Stimulated activated CD4-positive, alpha-beta T cell treated with anti-CD3 and anti-CD28 coated beads, Interleukin-1b, Interleukin-23, amount 100 ng/mL, for 24 hours (primary cell): ENCODE results near the gene STARD3NL.

Experiments
- DNase-seq, 4 experiments: peaks; one replicate each; pipeline ENCODE4 v3.0.0-alpha.2; 2020; ENCODE audit warnings: low read depth in 4 of 4, low spot score in 1 of 4

Gene STARD3NL

DNA sequence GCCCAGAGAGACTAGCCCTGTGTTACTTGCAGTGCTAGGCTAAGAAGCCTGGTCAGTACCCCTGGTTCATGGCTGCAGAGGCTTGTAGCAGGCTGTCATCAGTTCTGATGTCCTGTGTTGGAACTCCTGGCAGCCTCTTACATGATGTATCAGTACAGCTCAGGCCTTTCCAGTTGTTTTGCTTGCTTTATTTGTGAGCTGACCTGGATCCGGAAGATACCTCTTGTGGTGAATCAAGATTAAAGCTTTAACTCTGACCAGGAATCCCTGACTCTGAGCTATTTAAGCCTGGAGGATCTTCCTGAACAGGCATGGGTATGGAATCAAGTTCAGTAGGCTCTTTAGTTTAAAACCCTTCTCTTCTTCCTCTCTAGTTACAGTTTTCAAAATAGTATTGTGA is 4.4 kb downstream of the STARD3NL start:
- no peak for DNase-seq

DNA sequence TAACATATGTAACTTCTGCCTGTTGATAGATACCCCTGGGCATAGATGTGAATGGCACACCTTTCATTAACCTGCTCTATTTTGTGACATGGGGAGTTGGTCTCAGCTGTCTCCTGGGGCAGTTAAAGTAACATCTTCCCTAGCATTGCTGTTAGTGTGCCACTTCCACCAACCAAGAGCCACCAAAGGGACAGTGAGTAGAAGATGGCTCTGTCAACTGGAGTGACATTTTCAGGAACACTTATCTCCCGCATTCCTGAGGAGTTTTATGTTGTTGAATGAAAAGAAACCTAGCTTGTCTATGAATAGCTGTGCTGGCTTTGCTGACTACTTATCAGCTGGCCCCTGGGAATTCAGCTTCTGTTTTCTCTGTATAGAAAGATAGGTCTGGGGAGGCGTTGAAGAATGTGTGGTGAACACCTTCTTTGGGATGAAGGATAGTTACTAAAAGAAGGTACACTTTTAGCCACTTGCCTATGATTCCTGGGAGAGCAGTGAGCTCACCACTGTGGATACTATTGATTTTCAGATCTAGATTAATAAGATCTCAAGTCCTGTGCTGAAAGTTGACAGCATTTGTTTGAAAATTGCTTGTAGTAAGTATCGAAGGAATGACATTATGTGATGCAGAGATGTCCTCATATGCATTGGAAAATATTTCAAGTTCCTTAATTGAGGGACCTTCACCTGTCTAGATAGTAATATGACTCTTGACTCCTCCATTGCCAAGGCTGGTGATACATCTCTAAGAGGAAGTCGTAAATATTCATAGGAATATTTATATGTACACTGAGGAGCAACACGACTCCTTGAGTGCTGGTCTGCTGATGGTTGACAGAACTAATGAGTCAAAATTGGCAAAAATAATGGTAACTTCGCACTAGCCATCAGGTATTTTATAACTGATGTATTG is 7.6 kb downstream of the STARD3NL start:
- no peak for DNase-seq

DNA sequence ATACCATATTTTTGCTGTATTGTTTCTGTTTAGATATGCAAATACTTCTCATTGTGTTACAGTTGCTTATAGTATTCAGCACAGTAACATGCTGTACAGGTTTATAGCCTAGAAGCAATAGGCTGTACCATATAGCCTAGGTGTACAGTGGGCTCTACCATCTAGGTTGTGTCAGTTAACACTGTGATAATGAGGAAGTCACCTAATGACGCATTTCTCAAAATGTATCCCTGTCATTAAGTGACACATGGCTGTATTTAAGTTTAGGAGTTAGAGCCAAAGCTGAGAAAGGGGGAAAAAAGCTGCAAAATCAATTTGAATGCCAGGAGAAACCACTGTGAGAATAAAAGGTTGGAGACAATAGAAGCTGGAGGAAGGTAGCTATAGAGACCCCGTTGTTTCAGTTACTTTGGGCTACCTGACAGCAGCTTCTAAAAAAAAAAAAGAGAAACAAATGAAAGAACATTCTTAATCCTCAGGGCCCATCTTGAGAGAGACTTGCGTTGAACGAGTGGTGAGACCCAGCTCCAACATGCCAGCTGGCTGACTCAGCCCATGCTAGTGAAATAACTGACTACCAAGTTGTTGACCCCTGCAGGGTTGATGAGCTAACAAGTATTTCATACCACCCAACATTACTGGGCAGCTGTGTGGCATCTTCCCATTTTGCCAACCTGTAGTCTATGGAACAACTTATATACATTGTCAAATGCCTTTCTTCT is 8.7 kb downstream of the STARD3NL start:
- no peak for DNase-seq

DNA sequence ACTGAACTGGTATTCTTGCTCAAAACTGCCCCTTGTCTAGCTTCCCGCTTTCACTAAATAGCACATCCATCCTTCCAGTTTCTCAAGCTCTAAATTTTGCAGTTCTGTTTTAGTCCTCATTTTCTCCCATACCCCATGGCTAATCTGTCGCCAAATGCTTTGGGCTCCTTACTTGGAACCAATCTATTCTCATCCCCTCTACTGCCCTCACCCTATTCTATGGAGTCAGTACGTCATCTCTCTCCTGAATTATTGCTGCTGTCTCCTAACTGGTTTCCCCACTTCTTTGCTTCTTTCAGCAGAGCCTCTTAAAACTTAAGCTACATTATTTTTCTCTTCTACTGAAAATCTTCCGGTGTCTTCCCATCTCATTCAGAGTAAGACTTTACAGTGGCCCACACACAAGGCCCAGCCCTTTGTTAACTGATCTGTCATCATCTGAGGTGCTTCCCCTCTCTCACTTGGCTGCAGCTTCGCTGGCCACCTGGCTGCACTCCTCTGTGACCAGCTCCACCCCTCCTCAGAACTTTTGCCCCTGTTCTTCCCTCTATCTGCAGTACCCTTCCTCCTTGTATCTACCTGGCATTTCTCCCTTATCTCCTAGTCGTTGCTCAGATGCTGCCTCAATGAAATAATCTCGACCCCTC is 9.9 kb downstream of the STARD3NL start:
- no peak for DNase-seq

DNA sequence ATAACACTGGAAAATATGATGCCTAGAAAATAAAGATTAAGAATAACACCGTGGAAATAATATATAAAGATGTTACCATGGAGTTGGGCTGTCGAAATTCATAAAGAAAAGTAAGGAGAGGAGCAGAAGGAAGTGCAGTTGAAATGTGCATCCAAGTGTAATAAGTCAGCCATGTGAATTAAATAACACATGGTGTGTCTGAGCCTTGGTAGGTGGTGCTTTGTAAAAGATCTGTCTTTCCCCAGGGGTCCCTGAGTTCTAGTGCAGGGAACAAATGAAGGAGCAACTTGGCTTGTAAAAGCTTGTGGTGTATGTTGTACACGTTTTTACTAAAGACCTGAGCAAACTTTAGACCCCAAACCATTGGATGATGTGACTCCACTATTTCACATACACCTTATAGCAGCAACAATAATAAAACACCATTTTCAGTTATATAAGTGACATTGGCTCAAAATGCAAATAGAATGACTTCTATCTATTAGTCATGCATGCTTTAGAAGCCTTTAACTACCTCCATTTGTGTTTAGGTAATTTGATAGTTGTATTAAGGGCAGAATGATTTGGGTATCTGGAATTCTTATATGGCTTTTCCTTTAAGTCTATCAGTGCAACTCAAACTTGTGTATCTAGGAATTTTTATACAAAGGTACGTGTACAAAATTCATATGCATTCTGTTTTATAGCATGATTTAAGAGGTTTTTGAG is 11.3 kb downstream of the STARD3NL start:
- DNase-seq, result no peak

DNA sequence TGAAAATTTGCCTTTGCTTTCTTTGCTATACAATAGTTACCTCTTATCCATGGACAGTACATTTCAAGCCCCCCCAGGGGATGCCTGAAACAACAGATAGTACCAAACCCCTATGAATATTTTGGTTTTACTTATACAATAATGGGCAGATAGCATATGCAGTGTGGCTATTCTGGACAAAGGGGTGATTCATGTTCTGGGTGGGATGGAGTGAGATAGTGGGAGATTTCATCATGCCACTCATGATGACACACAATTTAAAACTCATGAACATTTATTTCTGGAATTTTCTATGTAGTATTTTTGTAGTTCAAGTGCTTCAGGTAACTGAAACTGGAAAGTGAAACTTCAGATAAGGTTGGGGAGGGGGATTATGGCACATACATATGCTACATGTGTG is 12.0 kb downstream of the STARD3NL start:
- no peak for DNase-seq

DNA sequence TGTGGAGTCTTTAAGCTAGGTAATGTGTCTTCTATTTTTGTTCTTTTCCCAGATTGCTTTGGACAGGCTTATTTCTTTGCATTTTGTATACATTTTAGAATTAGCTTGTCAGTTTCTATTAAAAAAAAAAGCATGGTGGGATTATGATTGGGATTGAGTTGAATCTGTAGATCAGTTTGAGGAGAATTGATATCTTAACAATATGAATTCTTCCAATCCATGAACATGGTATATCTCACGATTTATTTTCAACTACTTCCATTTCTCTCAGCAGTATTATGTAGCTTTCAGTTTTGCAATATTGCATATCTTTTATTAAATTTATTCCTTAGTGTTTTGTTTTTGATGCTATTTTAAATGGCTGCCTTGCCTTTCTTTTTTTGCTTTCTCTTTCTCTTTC is 13.7 kb downstream of the STARD3NL start:
- DNase-seq, result no peak

DNA sequence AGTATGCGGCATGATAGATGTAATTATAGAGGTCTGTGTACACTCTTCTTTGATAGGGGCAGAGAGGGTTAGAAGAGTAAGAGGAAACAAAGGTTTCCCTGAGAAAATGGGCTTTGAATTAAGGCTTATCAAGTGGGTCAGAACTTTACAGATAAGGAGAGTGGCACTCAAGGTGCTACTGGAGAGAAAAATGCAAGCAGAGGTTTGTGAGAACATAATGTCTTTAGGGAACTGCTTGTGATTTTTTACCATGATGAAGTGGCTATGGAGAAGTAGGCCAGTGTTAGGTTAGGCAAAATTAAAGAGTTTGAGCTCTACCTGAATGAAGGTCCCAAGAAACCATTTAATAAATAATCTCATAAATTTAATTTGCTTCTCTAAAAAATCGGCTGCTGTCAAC is 14.3 kb downstream of the STARD3NL start:
- no peak for DNase-seq

DNA sequence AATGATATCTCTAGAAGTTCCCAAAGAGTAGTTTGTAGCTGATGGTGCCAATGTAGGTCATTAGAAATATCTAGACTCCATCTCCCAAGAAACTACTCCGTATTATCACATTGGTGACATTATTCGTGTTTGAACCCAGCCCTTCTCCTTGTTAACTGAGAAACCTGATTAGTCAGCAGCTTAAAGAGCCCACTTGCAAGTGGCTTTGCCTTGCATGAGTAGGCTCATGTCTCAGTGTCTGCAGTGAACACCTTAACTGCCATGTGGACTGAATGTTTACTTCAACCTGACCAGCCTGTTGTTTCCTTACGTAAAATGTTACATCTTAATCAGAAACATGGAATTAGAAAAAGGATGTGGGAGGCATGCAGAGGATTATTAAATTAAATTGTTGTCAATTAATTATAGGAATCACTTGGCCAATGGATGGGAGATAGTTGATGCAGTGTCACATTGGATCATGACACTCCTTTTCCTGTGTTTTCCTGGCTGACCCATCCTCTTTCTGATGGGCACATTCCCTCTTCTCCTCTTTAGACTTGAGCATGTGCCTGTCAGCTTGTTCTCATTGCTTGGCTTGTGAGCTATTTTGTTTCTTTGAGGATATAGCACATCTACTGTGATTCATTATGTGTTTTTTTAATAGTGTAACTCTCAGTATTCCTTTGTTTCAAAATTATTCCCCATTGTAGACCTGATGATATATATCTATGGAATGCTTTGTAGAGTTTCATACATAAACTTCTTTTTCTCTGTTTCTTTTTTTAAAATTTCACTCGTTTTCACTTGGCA is 18.0 kb downstream of the STARD3NL start:
- no peak for DNase-seq

DNA sequence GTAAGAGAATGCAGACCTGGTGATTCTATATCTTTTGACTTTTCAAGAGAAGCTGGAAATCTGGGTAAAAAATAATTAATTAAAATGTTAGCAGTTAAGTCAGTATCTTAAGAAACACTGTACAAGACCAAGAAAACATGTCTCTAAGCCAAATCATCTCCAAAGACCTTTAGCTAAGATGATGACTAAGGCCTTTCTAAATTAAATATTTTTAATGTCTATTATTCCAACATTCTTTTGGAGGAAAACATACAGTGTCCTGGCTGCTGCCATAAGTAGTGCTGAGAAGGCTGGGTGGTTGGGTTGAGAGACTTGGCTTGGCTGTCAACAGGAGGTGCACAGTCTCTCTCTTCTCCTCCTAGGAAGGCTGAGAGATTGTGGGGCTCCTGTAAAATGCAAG is 20.3 kb downstream of the STARD3NL start:
- DNase-seq, result no peak

DNA sequence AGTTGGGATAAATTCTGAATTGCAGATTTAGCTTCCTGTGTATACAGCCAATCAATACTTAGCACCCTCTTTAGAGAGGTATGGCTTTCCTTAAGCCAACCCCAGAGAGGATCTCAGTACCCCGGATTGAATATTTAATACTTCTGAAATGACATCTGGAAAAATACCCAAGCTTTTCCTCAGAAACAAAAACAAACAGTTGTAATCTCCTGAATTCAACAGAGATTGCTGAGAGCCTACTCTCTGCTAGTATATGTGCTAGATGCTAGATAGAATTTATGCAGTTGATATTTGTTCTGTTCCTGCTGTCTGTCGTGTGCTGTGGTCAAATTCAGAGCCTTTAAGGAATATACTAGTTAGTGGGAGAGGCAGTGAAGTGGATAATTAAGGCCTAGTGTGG is 21.1 kb downstream of the STARD3NL start:
- DNase-seq, result no peak

DNA sequence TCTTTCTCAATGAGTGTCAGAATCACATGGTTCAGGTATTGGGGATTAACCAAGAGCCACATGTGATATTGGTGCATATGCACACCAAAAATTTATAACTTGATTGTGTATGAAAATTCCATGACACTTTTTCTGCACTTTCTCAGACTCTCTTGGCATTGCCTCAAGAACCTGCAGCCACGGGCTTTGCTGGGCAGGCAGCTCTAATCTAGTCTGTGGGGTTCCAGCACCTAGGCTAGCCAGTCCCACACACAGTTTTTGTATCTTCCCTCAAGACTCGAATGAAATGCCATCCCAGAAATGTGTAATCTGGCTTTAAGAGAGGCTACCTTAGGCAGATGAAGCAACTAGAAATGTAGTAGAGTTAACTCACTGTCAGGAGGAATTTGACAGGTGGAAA is 21.7 kb downstream of the STARD3NL start:
- DNase-seq, result no peak

DNA sequence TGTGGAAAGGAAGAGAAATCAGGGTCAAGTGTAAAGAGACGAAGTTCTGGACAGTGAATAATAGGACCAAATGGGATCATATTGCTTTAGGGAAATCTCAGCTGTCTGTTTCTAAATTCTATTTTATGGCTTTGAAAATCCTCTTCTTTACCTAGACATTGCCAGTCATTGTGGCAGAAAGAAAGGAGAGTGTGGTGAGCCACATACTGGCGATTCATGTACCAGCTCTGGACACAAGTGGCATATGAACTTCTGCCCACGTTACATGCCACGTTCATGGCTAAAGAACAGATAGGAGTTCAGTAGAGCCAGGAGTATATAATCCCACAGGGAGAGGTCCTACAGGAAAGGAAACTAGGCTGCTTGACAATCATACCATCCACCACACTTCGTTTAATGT is 28.0 kb downstream of the STARD3NL start:
- DNase-seq, result no peak

DNA sequence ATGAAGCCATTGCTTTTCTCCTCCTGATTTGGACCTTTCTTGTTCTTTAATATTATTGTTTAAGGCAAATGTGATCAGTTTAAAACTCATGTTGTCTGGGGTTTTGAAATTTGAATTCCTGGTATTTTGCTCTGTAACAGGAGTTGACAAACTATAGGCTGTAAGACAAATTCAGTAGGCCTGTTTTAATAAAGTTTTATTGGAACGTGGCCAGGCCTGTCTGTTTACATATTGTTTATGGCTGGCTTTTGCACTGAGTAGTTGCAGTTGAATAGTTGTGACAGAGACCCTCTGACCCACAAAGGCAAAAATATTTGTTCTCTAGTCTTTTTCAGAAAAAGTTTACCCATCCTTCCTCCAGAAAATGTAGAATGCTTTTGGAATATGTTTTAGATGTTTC is 29.8 kb downstream of the STARD3NL start:
- DNase-seq, result no peak

DNA sequence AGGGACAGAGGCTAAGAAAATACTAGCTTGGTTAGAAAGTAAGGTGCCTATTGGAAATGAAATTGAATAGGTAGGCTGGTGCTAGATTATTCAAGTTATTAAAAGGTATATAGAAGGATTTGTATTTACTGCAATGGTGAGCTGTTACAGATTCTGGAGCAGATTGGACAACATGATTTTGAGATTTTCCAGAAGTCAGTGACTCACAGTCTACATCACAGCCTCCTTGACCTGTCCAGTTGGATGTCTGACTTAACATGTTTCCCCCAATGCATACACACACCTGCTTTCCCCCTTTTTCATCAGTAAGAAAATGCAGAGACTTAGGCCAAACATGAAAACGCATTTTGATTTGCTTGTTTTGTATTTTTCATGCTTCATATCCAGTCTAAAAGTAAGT is 33.4 kb downstream of the STARD3NL start:
- DNase-seq, result no peak

DNA sequence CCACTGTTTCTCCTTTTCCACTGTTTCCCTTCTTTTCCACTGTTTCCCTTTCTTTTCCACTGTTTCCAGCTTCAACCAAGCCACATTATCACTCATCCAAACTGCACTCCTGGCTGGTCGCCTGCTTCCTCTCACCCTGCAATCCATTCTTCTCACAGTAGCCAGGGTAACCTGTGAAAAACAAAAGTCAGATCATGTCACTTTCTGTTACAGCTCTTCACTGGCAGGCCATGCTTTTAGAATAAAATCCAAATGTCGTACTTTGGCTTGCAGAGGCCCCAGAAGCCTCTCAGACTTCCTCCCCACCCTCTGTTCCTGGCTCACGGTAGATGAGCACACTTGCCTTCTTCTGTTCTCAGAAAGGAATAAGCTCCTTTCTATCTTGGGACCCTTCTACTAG is 33.9 kb downstream of the STARD3NL start:
- no peak for DNase-seq

DNA sequence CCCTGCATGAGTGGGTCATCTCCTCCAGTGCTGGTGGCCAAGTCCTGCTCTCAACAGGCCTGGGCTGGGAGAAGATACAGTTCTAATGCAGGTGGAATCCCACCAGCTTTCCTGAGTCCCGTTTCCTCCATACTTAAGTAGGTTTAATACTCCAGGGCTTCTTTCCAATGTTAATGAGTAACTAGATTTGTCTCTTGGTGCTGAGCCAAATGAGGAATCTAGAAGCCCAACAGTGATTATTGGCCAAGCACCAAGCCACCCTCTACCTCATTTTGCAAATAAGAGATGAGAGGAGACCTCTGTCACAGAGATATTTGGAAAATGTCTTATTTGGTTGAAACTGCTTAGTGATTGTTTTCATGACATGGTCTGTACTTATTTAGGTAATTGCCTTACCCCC is 37.1 kb downstream of the STARD3NL start:
- no peak for DNase-seq

DNA sequence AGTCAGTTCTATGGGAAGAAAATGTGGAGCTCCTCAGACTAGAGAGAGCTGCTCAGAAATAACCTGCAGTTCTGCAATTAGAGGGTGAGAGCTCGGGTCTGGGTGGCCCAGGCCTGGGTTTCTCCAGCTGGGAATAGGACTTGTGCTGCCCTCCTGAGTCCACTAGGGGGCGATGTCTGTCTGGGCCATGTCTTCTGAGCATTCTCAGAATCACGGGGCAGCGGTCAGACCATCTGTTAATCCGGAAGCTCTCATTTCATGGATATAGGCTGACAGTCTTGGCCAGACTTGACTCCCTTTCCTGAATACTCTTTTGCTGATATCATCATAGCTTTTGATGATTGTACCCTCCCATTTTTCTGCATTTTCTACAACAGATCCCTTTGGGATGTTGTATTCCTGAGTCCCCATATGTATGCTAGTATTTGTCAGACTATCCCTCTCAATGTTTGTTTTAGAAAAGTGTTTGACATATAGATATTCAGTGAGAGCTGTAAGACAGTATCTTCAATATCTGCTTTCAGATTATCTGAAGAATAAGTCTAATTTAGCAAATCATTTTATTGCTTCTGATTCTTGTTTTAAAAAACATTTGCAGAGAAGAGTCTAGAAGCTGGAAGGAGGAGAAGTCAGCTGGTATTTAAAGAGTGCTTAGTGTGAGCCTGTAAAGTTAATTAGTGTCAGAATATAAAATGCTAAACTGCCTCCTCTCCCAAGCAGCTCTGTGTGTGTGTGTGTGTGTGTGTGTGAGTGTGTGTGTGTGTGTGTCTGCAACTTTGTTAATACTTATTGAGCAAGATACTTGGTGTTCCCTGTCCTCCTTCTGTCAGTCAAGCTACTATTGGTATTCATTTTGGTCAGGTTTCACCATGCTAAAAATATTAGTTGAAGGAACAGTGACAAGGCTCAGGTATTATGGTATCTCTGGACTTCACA is 38.0 kb downstream of the STARD3NL start:
- peak; percentile 33 to 60 (median 46) for DNase-seq

DNA sequence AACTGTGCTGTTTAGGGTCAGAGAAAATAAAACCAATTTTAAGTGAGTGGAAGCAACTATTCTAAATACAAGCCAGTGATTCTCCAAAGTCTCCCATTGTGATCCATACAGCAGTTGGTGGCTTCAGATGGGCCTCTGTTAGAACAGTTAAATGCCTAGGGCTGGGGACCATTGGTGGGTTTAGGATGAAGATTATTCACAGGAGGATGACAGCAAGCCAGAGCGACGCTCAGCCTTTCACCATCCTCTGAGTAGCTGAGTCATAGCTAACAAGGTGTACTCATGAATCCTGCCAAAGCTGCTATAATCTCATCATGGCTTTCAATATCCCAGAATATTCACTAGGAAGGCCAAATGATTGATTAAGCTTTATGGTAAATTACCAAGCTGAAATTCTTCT is 39.6 kb downstream of the STARD3NL start:
- no peak for DNase-seq

DNA sequence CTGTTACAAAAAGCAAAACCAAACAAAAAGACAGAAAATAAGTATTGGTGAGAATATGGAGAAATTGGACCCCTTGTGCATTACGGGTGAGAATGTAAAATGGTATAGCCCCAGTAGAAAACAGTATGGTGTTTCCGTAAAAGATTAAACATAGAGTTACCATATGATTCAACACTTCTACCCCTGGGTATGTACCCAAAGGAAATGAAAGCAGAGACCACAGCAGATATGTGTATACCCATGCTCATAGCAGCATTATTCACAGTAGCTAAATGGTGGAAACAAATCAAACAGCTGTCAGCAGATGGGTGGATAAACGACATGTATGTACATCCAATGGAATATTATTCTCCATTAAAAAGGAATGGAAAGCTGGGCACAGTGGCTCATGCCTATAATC is 42.4 kb downstream of the STARD3NL start:
- DNase-seq, result no peak
